Suprapubic skin (tissue), 4 donors: Measurements from ENCODE around the gene ANKRD33. TPM values are rescaled to one million over a fixed set of nuclear protein-coding genes. Genes with fewer than 3 reads are reported as not detected.

ENCODE experiments used
- DNase-seq, 2 donors: peaks; one replicate each; pipeline ENCODE4 v3.0.0-alpha.2; 2019; ENCODE audit warnings: low spot score in 2 of 2
- H3K27ac ChIP-seq: fragments of 200-600 bp; sonication (generic); one replicate; pipeline ENCODE4 v1.5.1; 2019
- H3K27me3 ChIP-seq: fragments of 200-600 bp; sonication (generic); one replicate; pipeline ENCODE4 v1.5.1; 2019
- H3K36me3 ChIP-seq: fragments of 200-600 bp; sonication (generic); one replicate; pipeline ENCODE4 v1.5.1; 2019
- H3K4me1 ChIP-seq: fragments of 200-600 bp; sonication (generic); one replicate; pipeline ENCODE4 v1.5.1; 2019
- H3K4me3 ChIP-seq: fragments of 200-600 bp; sonication (generic); one replicate; pipeline ENCODE4 v1.5.1; 2019; ENCODE audit warnings: mild to moderate bottlenecking
- H3K9me3 ChIP-seq: fragments of 200-600 bp; sonication (generic); one replicate; pipeline ENCODE4 v1.5.1; 2019
- EP300 ChIP-seq: sonication (generic); formaldehyde crosslinking; IDR thresholded peaks from one replicate; pipeline ENCODE4 v1.6.1; 2017; ENCODE audit warnings: antibody characterized with exemption
- POLR2A ChIP-seq, 2 donors: fragments of 450-650 bp; IDR thresholded peaks; one replicate each; pipeline ENCODE4 v1.6.1; 2017; ENCODE audit warnings: antibody characterized with exemption in 2 of 2, mild to moderate bottlenecking in 2 of 2, moderate library complexity in 2 of 2
- POLR2AphosphoS5 ChIP-seq, 3 donors: sonication (generic); formaldehyde crosslinking; IDR thresholded peaks; one replicate each; pipeline ENCODE4 v1.6.1; 2017; ENCODE audit warnings: antibody characterized with exemption in 3 of 3
- WGBS: methylation state at CpG from one replicate; pipeline ENCODE4 v1.1.5; 2018; 5-methylcytosine and 5-hydroxymethylcytosine counted together
- total RNA-seq, 4 donors: library from RNA; depleted of rRNA; stranded (reverse); fragments of >200 nt; gene quantifications; one replicate each; pipeline ENCODE4 v1.1.0, GENCODE V29; 2016
- TF ChIP-seq, protein P1 (sequence below), 2 donors: fragments of 200-600 bp in 1 of 2; fragments of 450-650 bp in 1 of 2; sonication (generic) in 1 of 2; IDR thresholded peaks; one replicate each; pipeline ENCODE4 v1.5.1; 2016 to 2019; ENCODE audit warnings: antibody characterized with exemption in 2 of 2, mild to moderate bottlenecking in 1 of 2, moderate library complexity in 1 of 2

ANKRD33 gene
- total RNA-seq, 4 donors from 2014 or later: not detected

GRCh38 chr12:51905471-51906429 lies 17.8 kb downstream of the ANKRD33 start:
- TF ChIP-seq POLR2A (IDR thresholded peaks at IDR 0.05) (peak in 1 of 2 donors; percentile 74), POLR2AphosphoS5 (IDR thresholded peaks at IDR 0.05) (peak in 2 of 3 donors; percentile 34 to 42)
- TF ChIP-seq, protein P1, sequence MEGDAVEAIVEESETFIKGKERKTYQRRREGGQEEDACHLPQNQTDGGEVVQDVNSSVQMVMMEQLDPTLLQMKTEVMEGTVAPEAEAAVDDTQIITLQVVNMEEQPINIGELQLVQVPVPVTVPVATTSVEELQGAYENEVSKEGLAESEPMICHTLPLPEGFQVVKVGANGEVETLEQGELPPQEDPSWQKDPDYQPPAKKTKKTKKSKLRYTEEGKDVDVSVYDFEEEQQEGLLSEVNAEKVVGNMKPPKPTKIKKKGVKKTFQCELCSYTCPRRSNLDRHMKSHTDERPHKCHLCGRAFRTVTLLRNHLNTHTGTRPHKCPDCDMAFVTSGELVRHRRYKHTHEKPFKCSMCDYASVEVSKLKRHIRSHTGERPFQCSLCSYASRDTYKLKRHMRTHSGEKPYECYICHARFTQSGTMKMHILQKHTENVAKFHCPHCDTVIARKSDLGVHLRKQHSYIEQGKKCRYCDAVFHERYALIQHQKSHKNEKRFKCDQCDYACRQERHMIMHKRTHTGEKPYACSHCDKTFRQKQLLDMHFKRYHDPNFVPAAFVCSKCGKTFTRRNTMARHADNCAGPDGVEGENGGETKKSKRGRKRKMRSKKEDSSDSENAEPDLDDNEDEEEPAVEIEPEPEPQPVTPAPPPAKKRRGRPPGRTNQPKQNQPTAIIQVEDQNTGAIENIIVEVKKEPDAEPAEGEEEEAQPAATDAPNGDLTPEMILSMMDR (IDR thresholded peaks at IDR 0.05): no peak
- peak overlapping the region; percentile 58 for H3K4me3 ChIP-seq
- peak; percentile 94 to 97 for DNase-seq

GRCh38 chr12:51906430-51907082 lies 18.7 kb downstream of the ANKRD33 start:
- Histone ChIP-seq H3K9me3 (no peaks in the 10 kb centered on the region), H3K4me3 (peak overlapping the region; percentile 58), H3K27me3 (peaks cover 11% of the 10 kb centered on the region), H3K4me1 (peaks cover 66% of the 10 kb centered on the region), H3K36me3 (no peaks in the 10 kb centered on the region), H3K27ac (peak overlapping the region; percentile 92)
- TF ChIP-seq POLR2A (IDR thresholded peaks at IDR 0.05): peak in 1 of 2 donors; percentile 13
- TF ChIP-seq, protein P1 (IDR thresholded peaks at IDR 0.05): no peak
- DNase-seq: peak in 1 of 2 donors; percentile 82
- 29% methylated on average over 12 of the region's 23 CpGs for WGBS

More at GRCh38 chr12:51905471-51906429, 17.8 kb downstream of the ANKRD33 start:
- Histone ChIP-seq H3K27ac (peak overlapping the region; percentile 92), H3K9me3 (no peaks in the 10 kb centered on the region), H3K4me1 (peaks cover 58% of the 10 kb centered on the region), H3K36me3 (no peaks in the 10 kb centered on the region), H3K27me3 (peaks cover 11% of the 10 kb centered on the region)
- 36% methylated on average over 17 of the region's 18 CpGs for WGBS

DNA sequence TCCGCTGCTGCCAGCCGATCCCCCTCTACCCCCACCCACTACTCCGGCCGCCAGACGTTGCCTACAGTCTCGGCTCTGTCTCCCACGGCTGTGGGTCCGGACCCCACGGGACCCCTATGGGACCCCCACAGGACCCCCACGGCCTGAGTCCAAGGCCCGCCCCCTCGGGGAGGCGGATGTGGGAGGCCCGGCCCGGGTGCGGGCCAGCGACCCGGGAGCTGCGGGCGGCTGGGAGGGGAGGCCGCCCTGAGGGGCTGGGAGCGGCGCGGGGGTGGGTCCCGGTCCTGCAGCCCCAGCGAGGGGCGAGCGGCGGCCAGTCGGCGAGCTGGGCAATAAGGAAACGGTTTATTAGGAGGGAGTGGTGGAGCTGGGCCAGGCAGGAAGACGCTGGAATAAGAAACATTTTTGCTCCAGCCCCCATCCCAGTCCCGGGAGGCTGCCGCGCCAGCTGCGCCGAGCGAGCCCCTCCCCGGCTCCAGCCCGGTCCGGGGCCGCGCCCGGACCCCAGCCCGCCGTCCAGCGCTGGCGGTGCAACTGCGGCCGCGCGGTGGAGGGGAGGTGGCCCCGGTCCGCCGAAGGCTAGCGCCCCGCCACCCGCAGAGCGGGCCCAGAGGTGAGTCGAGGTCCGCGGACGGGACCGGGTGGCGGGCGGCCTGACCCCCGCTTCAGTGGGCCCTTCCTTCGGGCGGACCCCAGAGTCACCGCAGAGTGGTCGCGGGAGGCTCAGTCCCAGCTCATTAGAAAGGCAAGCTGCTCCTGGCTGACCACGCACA lies 19.4 kb downstream of the ANKRD33 start, which contains the start of gene ACVRL1:
ACVRL1 (plus strand) TSS at position 422 of the 773 bp plus-strand sequence. CDS start 4,971 bp downstream, outside the sequence.
- Histone ChIP-seq H3K27me3 (peaks cover 11% of the 10 kb centered on the region), H3K4me1 (peaks cover 73% of the 10 kb centered on the region), H3K36me3 (no peaks in the 10 kb centered on the region), H3K27ac (peak within 1 kb of the TSS; percentile 92), H3K4me3 (peak within 1 kb of the TSS; percentile 58), H3K9me3 (no peaks in the 10 kb centered on the region)
- 0% methylated on average over 12 of the region's 74 CpGs for WGBS
- TF ChIP-seq, protein P1 (IDR thresholded peaks at IDR 0.05): no peak
- no peak for TF ChIP-seq POLR2A (IDR thresholded peaks at IDR 0.05)
- DNase-seq: peak in 1 of 2 donors; percentile 71

- Histone ChIP-seq H3K9me3 (no peaks in the 10 kb centered on the region), H3K36me3 (no peaks in the 10 kb centered on the region), H3K27ac (peak overlapping the region; percentile 92), H3K4me3 (peak overlapping the region; percentile 58), H3K27me3 (peaks cover 11% of the 10 kb centered on the region), H3K4me1 (peaks cover 80% of the 10 kb centered on the region)
- TF ChIP-seq POLR2AphosphoS5 (IDR thresholded peaks at IDR 0.05): no peak
- TF ChIP-seq, protein P1 (IDR thresholded peaks at IDR 0.05): no peak
- TF ChIP-seq EP300: no peak
- no peak for TF ChIP-seq POLR2A (IDR thresholded peaks at IDR 0.05)
- DNase-seq: peak in 1 of 2 donors; percentile 57
- WGBS: 77% methylated on average over 6 of the region's 7 CpGs
Measured at GRCh38 chr12:51907856-51908425, 20.0 kb downstream of the ANKRD33 start.
